ENCODE data around the gene MATK. TPM values are rescaled to one million over a fixed set of nuclear protein-coding genes. Genes with fewer than 3 reads are reported as not detected.

MATK gene, protein sequence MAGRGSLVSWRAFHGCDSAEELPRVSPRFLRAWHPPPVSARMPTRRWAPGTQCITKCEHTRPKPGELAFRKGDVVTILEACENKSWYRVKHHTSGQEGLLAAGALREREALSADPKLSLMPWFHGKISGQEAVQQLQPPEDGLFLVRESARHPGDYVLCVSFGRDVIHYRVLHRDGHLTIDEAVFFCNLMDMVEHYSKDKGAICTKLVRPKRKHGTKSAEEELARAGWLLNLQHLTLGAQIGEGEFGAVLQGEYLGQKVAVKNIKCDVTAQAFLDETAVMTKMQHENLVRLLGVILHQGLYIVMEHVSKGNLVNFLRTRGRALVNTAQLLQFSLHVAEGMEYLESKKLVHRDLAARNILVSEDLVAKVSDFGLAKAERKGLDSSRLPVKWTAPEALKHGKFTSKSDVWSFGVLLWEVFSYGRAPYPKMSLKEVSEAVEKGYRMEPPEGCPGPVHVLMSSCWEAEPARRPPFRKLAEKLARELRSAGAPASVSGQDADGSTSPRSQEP
- total RNA-seq, result 1 to 10 TPM; 2.1 to 5.8 (median 3.3) TPM

DNA sequence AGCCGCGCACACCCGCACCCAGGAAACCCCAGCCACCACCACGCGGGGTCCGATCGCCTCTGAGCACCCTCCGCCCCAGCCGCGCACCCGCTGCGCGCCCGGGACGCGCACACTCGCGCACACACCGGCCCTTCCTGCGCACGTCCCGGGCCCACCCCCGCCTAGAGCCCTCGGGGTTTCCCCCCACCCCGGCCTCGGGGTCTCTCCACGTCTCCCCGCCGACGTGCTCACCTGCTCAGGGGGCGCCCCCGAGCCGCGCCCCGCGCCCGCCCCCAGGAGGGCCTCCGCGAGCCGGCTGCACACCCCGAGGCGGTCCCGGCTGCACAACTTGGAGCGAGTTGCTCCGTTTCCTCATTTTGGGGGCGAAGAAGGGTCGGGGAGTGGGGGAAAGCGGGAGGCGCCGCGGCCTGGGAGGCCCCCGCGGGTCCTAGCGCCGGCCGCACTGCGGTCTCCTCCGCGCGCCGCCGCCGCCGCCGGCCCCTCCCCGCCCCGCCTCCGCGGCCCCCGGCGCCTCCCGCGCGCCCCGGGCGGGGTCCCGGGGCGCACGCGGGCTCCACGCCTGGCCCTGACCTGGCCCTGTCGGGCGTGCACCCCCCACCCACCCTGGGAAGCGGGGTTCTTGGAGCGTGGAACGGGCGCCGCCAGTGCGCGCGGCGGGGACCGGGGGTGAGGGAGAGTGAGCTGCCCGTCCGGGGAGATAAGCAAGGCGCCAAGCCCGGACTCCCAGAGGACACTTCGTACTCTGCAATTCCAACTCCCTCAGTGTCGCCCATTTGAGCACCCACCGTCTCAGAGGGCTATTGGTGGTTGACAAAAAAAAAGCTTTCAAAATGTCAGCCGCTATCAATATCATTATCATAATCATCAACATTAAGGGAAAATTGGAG is at the start of gene MATK:
MATK (minus strand) TSS at position 444 of the 887 bp plus-strand sequence. CDS start 1,246 bp downstream, outside the sequence.
- intact Hi-C loops (cut with DNase I; ENCODE audit: low total_unique reads), result no loop called here
- TF ChIP-seq POLR2A (IDR thresholded peaks at IDR 0.05), result no peak
- TF ChIP-seq, protein P1, sequence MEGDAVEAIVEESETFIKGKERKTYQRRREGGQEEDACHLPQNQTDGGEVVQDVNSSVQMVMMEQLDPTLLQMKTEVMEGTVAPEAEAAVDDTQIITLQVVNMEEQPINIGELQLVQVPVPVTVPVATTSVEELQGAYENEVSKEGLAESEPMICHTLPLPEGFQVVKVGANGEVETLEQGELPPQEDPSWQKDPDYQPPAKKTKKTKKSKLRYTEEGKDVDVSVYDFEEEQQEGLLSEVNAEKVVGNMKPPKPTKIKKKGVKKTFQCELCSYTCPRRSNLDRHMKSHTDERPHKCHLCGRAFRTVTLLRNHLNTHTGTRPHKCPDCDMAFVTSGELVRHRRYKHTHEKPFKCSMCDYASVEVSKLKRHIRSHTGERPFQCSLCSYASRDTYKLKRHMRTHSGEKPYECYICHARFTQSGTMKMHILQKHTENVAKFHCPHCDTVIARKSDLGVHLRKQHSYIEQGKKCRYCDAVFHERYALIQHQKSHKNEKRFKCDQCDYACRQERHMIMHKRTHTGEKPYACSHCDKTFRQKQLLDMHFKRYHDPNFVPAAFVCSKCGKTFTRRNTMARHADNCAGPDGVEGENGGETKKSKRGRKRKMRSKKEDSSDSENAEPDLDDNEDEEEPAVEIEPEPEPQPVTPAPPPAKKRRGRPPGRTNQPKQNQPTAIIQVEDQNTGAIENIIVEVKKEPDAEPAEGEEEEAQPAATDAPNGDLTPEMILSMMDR (IDR thresholded peaks at IDR 0.05), result no peak
- H3K4me3 ChIP-seq (ENCODE audit: low read depth, poor library complexity, severe bottlenecking), result peak within 1 kb of the TSS; percentile 24
- WGBS, 2 donors, result 27 to 34% methylated on average over 11 to 16 of the region's 101 CpGs
- no peak for DNase-seq (ENCODE audit: low spot score in 2 of 2)

DNA sequence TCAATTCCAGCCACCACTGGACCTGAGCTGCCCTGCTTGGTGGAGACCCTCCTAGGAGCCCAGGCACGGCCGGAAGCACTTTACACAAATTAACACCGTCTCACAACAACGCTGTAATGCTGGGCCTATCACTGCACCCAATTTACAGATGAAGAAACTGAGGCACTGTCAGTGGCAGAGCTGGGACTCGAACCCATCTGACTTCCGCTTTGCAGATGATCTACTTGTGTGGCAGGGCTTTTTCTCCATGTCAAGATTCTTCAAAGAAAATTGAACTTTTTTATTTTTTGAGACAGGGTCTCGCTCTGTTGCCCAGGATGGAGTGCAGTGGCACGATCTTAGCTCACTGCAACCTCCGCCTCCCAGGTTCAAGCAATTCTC is 48.9 kb upstream of the MATK start:
- TF ChIP-seq, protein P1 (IDR thresholded peaks at IDR 0.05), result no peak
- TF ChIP-seq POLR2A (IDR thresholded peaks at IDR 0.05), result no peak
- intact Hi-C loops (cut with DNase I; ENCODE audit: low total_unique reads), result no loop called here
- H3K4me3 ChIP-seq (ENCODE audit: low read depth, poor library complexity, severe bottlenecking), result no peak overlapping the region
- 89 to 95% methylated on average over 9 of the region's 9 CpGs for WGBS, 2 donors
- DNase-seq (ENCODE audit: low spot score in 2 of 2), result no peak

DNA sequence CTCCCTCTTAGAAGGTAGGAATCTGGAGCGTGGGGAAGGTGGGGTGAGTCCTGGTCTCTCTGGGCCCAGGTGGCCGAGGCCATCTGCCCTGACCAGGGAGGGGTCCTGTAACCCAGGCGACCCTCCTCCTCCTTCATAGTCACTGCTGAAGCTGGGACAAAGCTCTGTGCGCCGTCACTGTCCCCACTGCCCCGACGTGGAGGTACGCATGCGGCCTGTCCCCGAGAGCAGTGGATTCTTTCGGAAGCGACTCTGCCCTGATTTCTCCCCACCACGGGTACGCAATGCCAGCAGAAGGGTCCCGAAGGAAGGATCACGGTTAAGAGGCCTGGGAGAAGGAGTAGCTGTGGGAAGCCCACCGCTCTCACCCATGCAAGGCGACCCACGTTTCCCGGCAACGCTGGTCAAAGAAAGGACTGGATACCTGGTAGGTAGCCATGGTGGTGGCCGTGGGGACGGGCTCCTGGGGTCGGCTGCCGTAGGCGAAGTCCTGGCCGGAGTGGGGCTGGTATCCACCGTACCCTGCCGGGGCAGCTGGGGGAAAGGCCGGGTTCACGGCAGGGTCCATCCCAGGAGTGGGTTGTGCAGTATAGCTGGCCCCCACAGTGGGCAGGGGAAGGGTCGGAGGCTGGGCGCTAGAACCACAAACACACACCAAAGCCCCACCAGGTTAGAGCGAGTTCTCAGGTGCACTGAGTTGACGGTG is 48.3 kb upstream of the MATK start:
- TF ChIP-seq, protein P1 (IDR thresholded peaks at IDR 0.05), result no peak
- no peak for TF ChIP-seq POLR2A (IDR thresholded peaks at IDR 0.05)
- DNase-seq (ENCODE audit: low spot score in 2 of 2), result no peak
- 90 to 92% methylated on average over 26 to 35 of the region's 35 CpGs for WGBS, 2 donors
- H3K4me3 ChIP-seq (ENCODE audit: low read depth, poor library complexity, severe bottlenecking), result no peak overlapping the region
- intact Hi-C loops (cut with DNase I; ENCODE audit: low total_unique reads), result no loop called here

DNA sequence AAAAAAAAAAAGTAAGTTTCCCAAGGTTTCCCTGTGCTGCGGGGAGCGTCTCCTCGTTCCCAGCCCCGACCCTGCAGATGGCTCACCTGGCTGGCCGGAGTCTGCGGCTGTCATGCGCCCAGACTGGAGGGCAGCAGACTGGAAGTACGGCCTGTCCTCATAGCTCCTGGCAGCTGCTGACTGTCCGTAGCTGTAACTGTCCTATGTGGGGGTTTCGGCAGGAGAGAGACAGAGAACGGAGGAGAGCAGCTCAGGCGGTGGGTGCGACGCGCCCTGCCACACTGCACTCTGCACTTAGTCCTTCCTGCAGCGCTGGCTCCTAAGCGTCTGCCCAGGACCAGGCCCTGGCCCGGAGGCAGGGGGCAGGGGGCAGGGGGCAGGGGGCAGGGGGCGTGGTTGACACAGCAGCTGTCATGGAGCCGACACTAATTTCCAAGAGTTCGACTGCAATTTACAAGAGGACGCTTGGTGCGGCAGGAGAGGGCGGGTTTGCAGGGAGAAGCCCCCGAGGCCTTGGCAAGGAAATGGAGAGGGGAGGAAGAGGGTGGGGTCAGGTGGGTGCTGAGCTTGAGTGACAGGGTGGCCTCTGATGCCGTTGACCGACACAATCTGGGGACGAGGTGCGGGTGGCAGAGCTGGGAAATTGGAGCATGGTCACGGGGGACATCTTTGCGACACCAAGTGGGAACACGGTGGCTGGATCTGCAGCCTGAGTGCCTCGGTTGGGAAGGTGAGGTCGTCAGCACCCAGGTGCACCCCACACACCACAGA is 47.6 kb upstream of the MATK start:
- 41 to 46% methylated on average over 34 of the region's 34 CpGs for WGBS, 2 donors
- H3K4me3 ChIP-seq (ENCODE audit: low read depth, poor library complexity, severe bottlenecking), result no peak overlapping the region
- no peak for DNase-seq (ENCODE audit: low spot score in 2 of 2)
- intact Hi-C loops (cut with DNase I; ENCODE audit: low total_unique reads), result no loop called here
- TF ChIP-seq, protein P1 (IDR thresholded peaks at IDR 0.05), result no peak
- TF ChIP-seq POLR2A (IDR thresholded peaks at IDR 0.05), result no peak

DNA sequence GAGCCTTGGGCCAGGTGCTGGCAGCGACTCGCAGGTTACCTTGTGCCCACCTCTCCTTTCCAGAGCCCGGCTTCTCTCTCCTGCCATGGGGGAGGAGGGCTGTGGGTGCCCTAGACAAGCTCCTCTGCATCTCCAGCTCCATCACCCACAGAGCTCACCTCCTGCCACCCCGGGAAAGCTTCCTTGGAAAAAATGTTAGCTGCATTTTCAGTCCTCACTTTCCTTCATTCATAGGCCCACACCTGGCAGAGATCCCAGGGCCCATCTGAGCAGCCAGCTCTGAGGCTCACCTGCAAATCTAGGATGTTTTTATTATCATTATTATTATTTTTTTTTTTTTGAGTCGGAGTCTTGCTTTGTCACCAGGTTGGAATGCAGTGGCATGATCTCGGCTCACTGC is 45.8 kb upstream of the MATK start:
- TF ChIP-seq, protein P1 (IDR thresholded peaks at IDR 0.05), result no peak
- TF ChIP-seq POLR2A (IDR thresholded peaks at IDR 0.05), result no peak
- intact Hi-C loops (cut with DNase I; ENCODE audit: low total_unique reads), result no loop called here
- WGBS, 2 donors, result 78 to 79% methylated on average over 6 of the region's 6 CpGs
- no peak for DNase-seq (ENCODE audit: low spot score in 2 of 2)
- no peak overlapping the region for H3K4me3 ChIP-seq (ENCODE audit: low read depth, poor library complexity, severe bottlenecking)
